OCI-LY3 (cell line): ENCODE results near the gene IFI35.

Experiments
- CTCF ChIP-seq: fragments of 200-600, 300-600 bp; sonication (generic); IDR thresholded peaks from 2 replicates; pipeline ENCODE4 v1.5.1; 2014; ENCODE audit warnings: antibody characterized with exemption, low read length, low read depth
- EZH2phosphoT487 ChIP-seq: fragments of 200-600 bp; shearing (Covaris generic); IDR thresholded peaks from 2 replicates; pipeline ENCODE4 v1.6.1; 2018; ENCODE audit warnings: antibody characterized with exemption, mixed run types, low read depth

- TF ChIP-seq CTCF (no peak), EZH2phosphoT487 (no peak)
These were observed 9.0 kb downstream of the IFI35 start for GRCh38 chr17:43015579-43015978.
